ENCODE measurements around the gene KDELR3.

DNA sequence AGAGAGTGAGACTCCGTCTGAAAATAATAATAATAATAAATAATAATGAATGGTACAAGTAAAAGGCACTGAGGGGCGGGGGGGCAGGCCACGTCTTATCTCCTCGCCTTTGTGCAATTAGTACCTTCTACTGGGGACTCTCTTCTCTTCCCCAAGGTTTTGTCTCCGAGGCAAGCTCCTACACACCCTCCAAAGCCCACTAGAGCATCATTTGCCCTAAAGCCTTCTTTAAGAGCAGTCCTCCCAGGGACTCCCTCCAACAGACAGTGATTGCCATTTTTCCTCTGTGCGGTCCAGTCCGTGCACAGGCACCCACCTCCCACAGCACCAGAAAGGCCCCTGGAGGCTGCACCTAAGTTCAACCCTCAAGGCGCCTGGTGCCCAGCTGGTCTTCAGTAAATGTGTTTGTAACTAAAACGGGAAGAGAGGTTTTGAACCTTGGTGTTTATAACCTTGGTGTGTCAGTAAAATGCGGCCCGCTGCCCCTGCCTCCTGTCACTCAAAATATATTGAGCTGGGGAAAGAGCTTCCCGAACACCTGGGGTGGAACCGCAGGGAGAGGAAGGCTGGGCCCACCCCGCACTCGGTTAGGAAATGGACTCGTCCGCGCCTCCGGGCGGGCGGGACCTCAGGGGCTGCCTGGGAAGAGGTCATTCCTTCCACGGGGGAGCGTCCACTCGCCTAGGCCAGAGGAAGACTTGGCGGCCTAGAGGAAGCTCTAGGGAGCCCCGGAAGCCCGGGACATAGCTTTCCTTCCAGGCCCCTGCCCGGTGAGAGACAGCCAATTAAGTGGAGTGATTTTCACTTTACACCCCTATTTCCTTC is 4.7 kb upstream of the KDELR3 start:
- TF ChIP-seq, protein P1, sequence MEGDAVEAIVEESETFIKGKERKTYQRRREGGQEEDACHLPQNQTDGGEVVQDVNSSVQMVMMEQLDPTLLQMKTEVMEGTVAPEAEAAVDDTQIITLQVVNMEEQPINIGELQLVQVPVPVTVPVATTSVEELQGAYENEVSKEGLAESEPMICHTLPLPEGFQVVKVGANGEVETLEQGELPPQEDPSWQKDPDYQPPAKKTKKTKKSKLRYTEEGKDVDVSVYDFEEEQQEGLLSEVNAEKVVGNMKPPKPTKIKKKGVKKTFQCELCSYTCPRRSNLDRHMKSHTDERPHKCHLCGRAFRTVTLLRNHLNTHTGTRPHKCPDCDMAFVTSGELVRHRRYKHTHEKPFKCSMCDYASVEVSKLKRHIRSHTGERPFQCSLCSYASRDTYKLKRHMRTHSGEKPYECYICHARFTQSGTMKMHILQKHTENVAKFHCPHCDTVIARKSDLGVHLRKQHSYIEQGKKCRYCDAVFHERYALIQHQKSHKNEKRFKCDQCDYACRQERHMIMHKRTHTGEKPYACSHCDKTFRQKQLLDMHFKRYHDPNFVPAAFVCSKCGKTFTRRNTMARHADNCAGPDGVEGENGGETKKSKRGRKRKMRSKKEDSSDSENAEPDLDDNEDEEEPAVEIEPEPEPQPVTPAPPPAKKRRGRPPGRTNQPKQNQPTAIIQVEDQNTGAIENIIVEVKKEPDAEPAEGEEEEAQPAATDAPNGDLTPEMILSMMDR (IDR thresholded peaks at IDR 0.05): no peak
- TF ChIP-seq MXI1 (IDR thresholded peaks at IDR 0.05; ENCODE audit: low read depth, low read length) (no peak), POLR2AphosphoS5 (IDR thresholded peaks at IDR 0.05; ENCODE audit: low read depth, low read length) (no peak), EP300 (IDR thresholded peaks at IDR 0.05; ENCODE audit: borderline replicate concordance in 1 of 2, low read depth in 1 of 2, low read length in 1 of 2) (no peak), JUND (IDR thresholded peaks at IDR 0.05) (no peak), TEAD4 (IDR thresholded peaks at IDR 0.05; ENCODE audit: borderline replicate concordance, insufficient read depth) (no peak), RCOR1 (IDR thresholded peaks at IDR 0.05; ENCODE audit: low read length) (no peak), FOXJ3 (CRISPR knock-in tag; IDR thresholded peaks at IDR 0.05) (no peak), MEF2A (IDR thresholded peaks at IDR 0.05; ENCODE audit: borderline replicate concordance, low read depth) (no peak)
- TF ChIP-seq, protein P2, sequence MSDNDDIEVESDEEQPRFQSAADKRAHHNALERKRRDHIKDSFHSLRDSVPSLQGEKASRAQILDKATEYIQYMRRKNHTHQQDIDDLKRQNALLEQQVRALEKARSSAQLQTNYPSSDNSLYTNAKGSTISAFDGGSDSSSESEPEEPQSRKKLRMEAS (IDR thresholded peaks at IDR 0.05; ENCODE audit: low read depth): no peak
- TF ChIP-seq, protein P3, sequence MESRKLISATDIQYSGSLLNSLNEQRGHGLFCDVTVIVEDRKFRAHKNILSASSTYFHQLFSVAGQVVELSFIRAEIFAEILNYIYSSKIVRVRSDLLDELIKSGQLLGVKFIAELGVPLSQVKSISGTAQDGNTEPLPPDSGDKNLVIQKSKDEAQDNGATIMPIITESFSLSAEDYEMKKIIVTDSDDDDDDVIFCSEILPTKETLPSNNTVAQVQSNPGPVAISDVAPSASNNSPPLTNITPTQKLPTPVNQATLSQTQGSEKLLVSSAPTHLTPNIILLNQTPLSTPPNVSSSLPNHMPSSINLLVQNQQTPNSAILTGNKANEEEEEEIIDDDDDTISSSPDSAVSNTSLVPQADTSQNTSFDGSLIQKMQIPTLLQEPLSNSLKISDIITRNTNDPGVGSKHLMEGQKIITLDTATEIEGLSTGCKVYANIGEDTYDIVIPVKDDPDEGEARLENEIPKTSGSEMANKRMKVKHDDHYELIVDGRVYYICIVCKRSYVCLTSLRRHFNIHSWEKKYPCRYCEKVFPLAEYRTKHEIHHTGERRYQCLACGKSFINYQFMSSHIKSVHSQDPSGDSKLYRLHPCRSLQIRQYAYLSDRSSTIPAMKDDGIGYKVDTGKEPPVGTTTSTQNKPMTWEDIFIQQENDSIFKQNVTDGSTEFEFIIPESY (IDR thresholded peaks at IDR 0.05; ENCODE audit: borderline replicate concordance, low read depth): no peak
- TF ChIP-seq, protein P4, sequence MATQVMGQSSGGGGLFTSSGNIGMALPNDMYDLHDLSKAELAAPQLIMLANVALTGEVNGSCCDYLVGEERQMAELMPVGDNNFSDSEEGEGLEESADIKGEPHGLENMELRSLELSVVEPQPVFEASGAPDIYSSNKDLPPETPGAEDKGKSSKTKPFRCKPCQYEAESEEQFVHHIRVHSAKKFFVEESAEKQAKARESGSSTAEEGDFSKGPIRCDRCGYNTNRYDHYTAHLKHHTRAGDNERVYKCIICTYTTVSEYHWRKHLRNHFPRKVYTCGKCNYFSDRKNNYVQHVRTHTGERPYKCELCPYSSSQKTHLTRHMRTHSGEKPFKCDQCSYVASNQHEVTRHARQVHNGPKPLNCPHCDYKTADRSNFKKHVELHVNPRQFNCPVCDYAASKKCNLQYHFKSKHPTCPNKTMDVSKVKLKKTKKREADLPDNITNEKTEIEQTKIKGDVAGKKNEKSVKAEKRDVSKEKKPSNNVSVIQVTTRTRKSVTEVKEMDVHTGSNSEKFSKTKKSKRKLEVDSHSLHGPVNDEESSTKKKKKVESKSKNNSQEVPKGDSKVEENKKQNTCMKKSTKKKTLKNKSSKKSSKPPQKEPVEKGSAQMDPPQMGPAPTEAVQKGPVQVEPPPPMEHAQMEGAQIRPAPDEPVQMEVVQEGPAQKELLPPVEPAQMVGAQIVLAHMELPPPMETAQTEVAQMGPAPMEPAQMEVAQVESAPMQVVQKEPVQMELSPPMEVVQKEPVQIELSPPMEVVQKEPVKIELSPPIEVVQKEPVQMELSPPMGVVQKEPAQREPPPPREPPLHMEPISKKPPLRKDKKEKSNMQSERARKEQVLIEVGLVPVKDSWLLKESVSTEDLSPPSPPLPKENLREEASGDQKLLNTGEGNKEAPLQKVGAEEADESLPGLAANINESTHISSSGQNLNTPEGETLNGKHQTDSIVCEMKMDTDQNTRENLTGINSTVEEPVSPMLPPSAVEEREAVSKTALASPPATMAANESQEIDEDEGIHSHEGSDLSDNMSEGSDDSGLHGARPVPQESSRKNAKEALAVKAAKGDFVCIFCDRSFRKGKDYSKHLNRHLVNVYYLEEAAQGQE (IDR thresholded peaks at IDR 0.05; ENCODE audit: low read depth, low read length): no peak
- TF ChIP-seq, protein P5, sequence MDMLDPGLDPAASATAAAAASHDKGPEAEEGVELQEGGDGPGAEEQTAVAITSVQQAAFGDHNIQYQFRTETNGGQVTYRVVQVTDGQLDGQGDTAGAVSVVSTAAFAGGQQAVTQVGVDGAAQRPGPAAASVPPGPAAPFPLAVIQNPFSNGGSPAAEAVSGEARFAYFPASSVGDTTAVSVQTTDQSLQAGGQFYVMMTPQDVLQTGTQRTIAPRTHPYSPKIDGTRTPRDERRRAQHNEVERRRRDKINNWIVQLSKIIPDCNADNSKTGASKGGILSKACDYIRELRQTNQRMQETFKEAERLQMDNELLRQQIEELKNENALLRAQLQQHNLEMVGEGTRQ (IDR thresholded peaks at IDR 0.05; ENCODE audit: borderline replicate concordance, low read depth, low read length): no peak
